Suprapubic skin (tissue), 4 donors: Measurements from ENCODE around the gene DNMT3A. TPM values are rescaled to one million over a fixed set of nuclear protein-coding genes. Genes with fewer than 3 reads are reported as not detected.

Experiments used
- DNase-seq, 2 donors: peaks; one replicate each; pipeline ENCODE4 v3.0.0-alpha.2; 2019; ENCODE audit warnings: low spot score in 2 of 2
- H3K27ac ChIP-seq: fragments of 200-600 bp; sonication (generic); one replicate; pipeline ENCODE4 v1.5.1; 2019
- H3K27me3 ChIP-seq: fragments of 200-600 bp; sonication (generic); one replicate; pipeline ENCODE4 v1.5.1; 2019
- H3K36me3 ChIP-seq: fragments of 200-600 bp; sonication (generic); one replicate; pipeline ENCODE4 v1.5.1; 2019
- H3K4me1 ChIP-seq: fragments of 200-600 bp; sonication (generic); one replicate; pipeline ENCODE4 v1.5.1; 2019
- H3K4me3 ChIP-seq: fragments of 200-600 bp; sonication (generic); one replicate; pipeline ENCODE4 v1.5.1; 2019; ENCODE audit warnings: mild to moderate bottlenecking
- H3K9me3 ChIP-seq: fragments of 200-600 bp; sonication (generic); one replicate; pipeline ENCODE4 v1.5.1; 2019
- EP300 ChIP-seq: sonication (generic); formaldehyde crosslinking; IDR thresholded peaks from one replicate; pipeline ENCODE4 v1.6.1; 2017; ENCODE audit warnings: antibody characterized with exemption
- POLR2A ChIP-seq, 2 donors: fragments of 450-650 bp; IDR thresholded peaks; one replicate each; pipeline ENCODE4 v1.6.1; 2017; ENCODE audit warnings: antibody characterized with exemption in 2 of 2, mild to moderate bottlenecking in 2 of 2, moderate library complexity in 2 of 2
- POLR2AphosphoS5 ChIP-seq, 3 donors: sonication (generic); formaldehyde crosslinking; IDR thresholded peaks; one replicate each; pipeline ENCODE4 v1.6.1; 2017; ENCODE audit warnings: antibody characterized with exemption in 3 of 3
- WGBS: methylation state at CpG from one replicate; pipeline ENCODE4 v1.1.5; 2018; 5-methylcytosine and 5-hydroxymethylcytosine counted together
- total RNA-seq, 4 donors: library from RNA; depleted of rRNA; stranded (reverse); fragments of >200 nt; gene quantifications; one replicate each; pipeline ENCODE4 v1.1.0, GENCODE V29; 2016
- TF ChIP-seq, protein P1 (sequence below), 2 donors: fragments of 200-600 bp in 1 of 2; fragments of 450-650 bp in 1 of 2; sonication (generic) in 1 of 2; IDR thresholded peaks; one replicate each; pipeline ENCODE4 v1.5.1; 2016 to 2019; ENCODE audit warnings: antibody characterized with exemption in 2 of 2, mild to moderate bottlenecking in 1 of 2, moderate library complexity in 1 of 2

DNMT3A gene
- total RNA-seq, 4 donors from 2014 or later = 4.0 to 12.8 (median 9.5) TPM

GRCh38 chr2:25222477-25223121, 119.1 kb downstream of the DNMT3A start:
- no peaks in the 10 kb centered on the region for H3K27me3 ChIP-seq
- TF ChIP-seq POLR2A (IDR thresholded peaks at IDR 0.05) = no peak
- TF ChIP-seq POLR2AphosphoS5 (IDR thresholded peaks at IDR 0.05) = no peak
- TF ChIP-seq, protein P1, sequence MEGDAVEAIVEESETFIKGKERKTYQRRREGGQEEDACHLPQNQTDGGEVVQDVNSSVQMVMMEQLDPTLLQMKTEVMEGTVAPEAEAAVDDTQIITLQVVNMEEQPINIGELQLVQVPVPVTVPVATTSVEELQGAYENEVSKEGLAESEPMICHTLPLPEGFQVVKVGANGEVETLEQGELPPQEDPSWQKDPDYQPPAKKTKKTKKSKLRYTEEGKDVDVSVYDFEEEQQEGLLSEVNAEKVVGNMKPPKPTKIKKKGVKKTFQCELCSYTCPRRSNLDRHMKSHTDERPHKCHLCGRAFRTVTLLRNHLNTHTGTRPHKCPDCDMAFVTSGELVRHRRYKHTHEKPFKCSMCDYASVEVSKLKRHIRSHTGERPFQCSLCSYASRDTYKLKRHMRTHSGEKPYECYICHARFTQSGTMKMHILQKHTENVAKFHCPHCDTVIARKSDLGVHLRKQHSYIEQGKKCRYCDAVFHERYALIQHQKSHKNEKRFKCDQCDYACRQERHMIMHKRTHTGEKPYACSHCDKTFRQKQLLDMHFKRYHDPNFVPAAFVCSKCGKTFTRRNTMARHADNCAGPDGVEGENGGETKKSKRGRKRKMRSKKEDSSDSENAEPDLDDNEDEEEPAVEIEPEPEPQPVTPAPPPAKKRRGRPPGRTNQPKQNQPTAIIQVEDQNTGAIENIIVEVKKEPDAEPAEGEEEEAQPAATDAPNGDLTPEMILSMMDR (IDR thresholded peaks at IDR 0.05) = no peak
- no peak for TF ChIP-seq EP300
- no peaks in the 10 kb centered on the region for H3K36me3 ChIP-seq
- DNase-seq = no peak
- H3K4me3 ChIP-seq = no peak overlapping the region
- no peaks in the 10 kb centered on the region for H3K4me1 ChIP-seq
- 66% methylated on average over 5 of the region's 5 CpGs for WGBS
- H3K9me3 ChIP-seq = no peaks in the 10 kb centered on the region
- H3K27ac ChIP-seq = no peak overlapping the region

DNA sequence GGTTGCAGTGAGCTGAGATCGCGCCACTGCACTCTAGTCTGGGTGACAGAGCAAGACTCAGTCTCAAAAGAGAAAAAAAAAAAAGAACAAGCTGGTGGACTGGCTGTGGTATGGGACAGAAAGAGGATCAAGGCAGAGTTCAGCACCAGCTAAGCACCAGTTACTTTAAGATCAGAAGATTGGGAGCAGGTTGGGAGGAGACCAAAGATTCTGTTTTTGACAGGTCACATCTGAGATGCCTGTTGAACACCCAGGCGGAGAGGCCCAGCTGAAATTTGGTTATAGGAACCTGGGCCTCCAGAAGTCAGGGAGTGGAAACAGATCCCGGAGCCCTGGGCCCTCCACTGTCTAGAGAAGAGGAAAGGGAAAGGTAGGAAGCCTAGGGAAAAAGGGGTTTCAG, 120.1 kb downstream of the DNMT3A start:
- no peaks in the 10 kb centered on the region for H3K27me3 ChIP-seq
- no peak overlapping the region for H3K27ac ChIP-seq
- H3K4me1 ChIP-seq = peaks cover 5% of the 10 kb centered on the region
- no peaks in the 10 kb centered on the region for H3K9me3 ChIP-seq
- DNase-seq = no peak
- 97% methylated on average over 4 of the region's 4 CpGs for WGBS
- H3K36me3 ChIP-seq = no peaks in the 10 kb centered on the region
- no peak overlapping the region for H3K4me3 ChIP-seq
- TF ChIP-seq, protein P1 (IDR thresholded peaks at IDR 0.05) = no peak
- TF ChIP-seq POLR2A (IDR thresholded peaks at IDR 0.05) = no peak
- TF ChIP-seq EP300 = no peak
- TF ChIP-seq POLR2AphosphoS5 (IDR thresholded peaks at IDR 0.05) = no peak

GRCh38 chr2:25220313-25220712, 121.4 kb downstream of the DNMT3A start:
- Histone ChIP-seq H3K9me3 (no peaks in the 10 kb centered on the region), H3K4me1 (peaks cover 10% of the 10 kb centered on the region), H3K27ac (no peak overlapping the region), H3K4me3 (no peak overlapping the region), H3K36me3 (no peaks in the 10 kb centered on the region), H3K27me3 (no peaks in the 10 kb centered on the region)
- WGBS = 93% methylated on average over 3 of the region's 3 CpGs
- no peak for TF ChIP-seq EP300
- TF ChIP-seq POLR2AphosphoS5 (IDR thresholded peaks at IDR 0.05) = no peak
- TF ChIP-seq, protein P1 (IDR thresholded peaks at IDR 0.05) = no peak
- TF ChIP-seq POLR2A (IDR thresholded peaks at IDR 0.05) = no peak
- no peak for DNase-seq

- H3K36me3 ChIP-seq = no peaks in the 10 kb centered on the region
- H3K4me3 ChIP-seq = no peak overlapping the region
- 64% methylated on average over 3 of the region's 3 CpGs for WGBS
- H3K9me3 ChIP-seq = no peaks in the 10 kb centered on the region
- no peak for DNase-seq
- TF ChIP-seq POLR2AphosphoS5 (IDR thresholded peaks at IDR 0.05) (no peak), POLR2A (IDR thresholded peaks at IDR 0.05) (no peak), EP300 (no peak)
- TF ChIP-seq, protein P1 (IDR thresholded peaks at IDR 0.05) = no peak
- no peak overlapping the region for H3K27ac ChIP-seq
- peaks cover 10% of the 10 kb centered on the region for H3K4me1 ChIP-seq
- H3K27me3 ChIP-seq = no peaks in the 10 kb centered on the region
These were observed 122.1 kb downstream of the DNMT3A start for GRCh38 chr2:25219621-25220020.

GRCh38 chr2:25218100-25218499, 123.6 kb downstream of the DNMT3A start:
- TF ChIP-seq, protein P1 (IDR thresholded peaks at IDR 0.05) = no peak
- TF ChIP-seq POLR2AphosphoS5 (IDR thresholded peaks at IDR 0.05) (no peak), POLR2A (IDR thresholded peaks at IDR 0.05) (no peak), EP300 (no peak)
- H3K27ac ChIP-seq = no peak overlapping the region
- H3K27me3 ChIP-seq = no peaks in the 10 kb centered on the region
- DNase-seq = no peak
- no peaks in the 10 kb centered on the region for H3K9me3 ChIP-seq
- peaks cover 10% of the 10 kb centered on the region for H3K4me1 ChIP-seq
- no peak overlapping the region for H3K4me3 ChIP-seq
- H3K36me3 ChIP-seq = no peaks in the 10 kb centered on the region
- WGBS = 96% methylated on average over 3 of the region's 3 CpGs
